Trophoblast cell (in vitro differentiated cells and primary cell): ENCODE data around the gene TRIM40.

ENCODE experiments used
- DNase-seq, 2 donors: peaks; one replicate each; pipeline ENCODE4 v3.0.0-alpha.2; 2016
- H2AFZ ChIP-seq: 2 replicates; pipeline ENCODE4 v1.6.1; 2013; ENCODE audit warnings: low read length, moderate library complexity, mild to moderate bottlenecking; ENCODE audit not compliant: insufficient read depth, poor library complexity
- H2AK5ac ChIP-seq: 2 replicates; pipeline ENCODE4 v1.6.1; 2013; ENCODE audit warnings: mild to moderate bottlenecking, low read length
- H2BK120ac ChIP-seq: 2 replicates; pipeline ENCODE4 v1.6.1; 2013; ENCODE audit warnings: low read length, mild to moderate bottlenecking, moderate library complexity; ENCODE audit not compliant: insufficient read depth, poor library complexity
- H2BK12ac ChIP-seq: 2 replicates; pipeline ENCODE4 v1.6.1; 2013; ENCODE audit warnings: mild to moderate bottlenecking, low read length, moderate library complexity
- H2BK5ac ChIP-seq: 2 replicates; pipeline ENCODE4 v1.6.1; 2013; ENCODE audit warnings: low read length, low read depth, moderate library complexity, mild to moderate bottlenecking; ENCODE audit not compliant: poor library complexity
- H3K14ac ChIP-seq: 2 replicates; pipeline ENCODE4 v1.6.1; 2013; ENCODE audit warnings: mild to moderate bottlenecking, low read length
- H3K18ac ChIP-seq: 2 replicates; pipeline ENCODE4 v1.6.1; 2013; ENCODE audit warnings: mild to moderate bottlenecking, low read length
- H3K23ac ChIP-seq: 2 replicates; pipeline ENCODE4 v1.6.1; 2013; ENCODE audit warnings: low read length
- H3K27ac ChIP-seq: 2 replicates; pipeline ENCODE4 v1.5.1; 2013; ENCODE audit warnings: low read depth, mild to moderate bottlenecking, inconsistent platforms, low read length, moderate library complexity
- H3K27me3 ChIP-seq: 2 replicates; pipeline ENCODE4 v1.6.1; 2013; ENCODE audit warnings: inconsistent platforms, mild to moderate bottlenecking, low read length, moderate library complexity; ENCODE audit not compliant: insufficient read depth
- H3K36me3 ChIP-seq, 2 experiments: 1 replicate in 1 of 2; 2 replicates in 1 of 2; pipeline ENCODE4 v1.6.1; 2013; ENCODE audit warnings: low read length in 2 of 2, mild to moderate bottlenecking in 2 of 2, moderate library complexity in 1 of 2; ENCODE audit not compliant: insufficient read depth in 2 of 2, control insufficient read depth in 1 of 2
- H3K4ac ChIP-seq: 2 replicates; pipeline ENCODE4 v1.6.1; 2013; ENCODE audit warnings: low read depth, mild to moderate bottlenecking, low read length, moderate library complexity
- H3K4me1 ChIP-seq, 2 experiments: 1 replicate in 1 of 2; 2 replicates in 1 of 2; pipeline ENCODE4 v1.6.1; 2013; ENCODE audit warnings: low read length in 2 of 2, mild to moderate bottlenecking in 2 of 2, moderate library complexity in 1 of 2; ENCODE audit not compliant: insufficient read depth in 2 of 2, control insufficient read depth in 1 of 2
- H3K4me2 ChIP-seq: 2 replicates; pipeline ENCODE4 v1.6.1; 2013; ENCODE audit warnings: inconsistent platforms, mild to moderate bottlenecking, low read length, moderate library complexity
- H3K4me3 ChIP-seq: 2 replicates; pipeline ENCODE4 v1.5.1; 2013; ENCODE audit warnings: mild to moderate bottlenecking, low read depth, low read length, inconsistent platforms
- H3K79me1 ChIP-seq: one replicate; pipeline ENCODE4 v1.6.1; 2013; ENCODE audit warnings: low read length
- H3K79me2 ChIP-seq: 2 replicates; pipeline ENCODE4 v1.6.1; 2013; ENCODE audit warnings: low read length, mild to moderate bottlenecking; ENCODE audit not compliant: control insufficient read depth, insufficient read depth, poor library complexity
- H3K9ac ChIP-seq: 2 replicates; pipeline ENCODE4 v1.6.1; 2013; ENCODE audit warnings: mild to moderate bottlenecking, low read length
- H3K9me3 ChIP-seq: 2 replicates; pipeline ENCODE4 v1.6.1; 2013; ENCODE audit warnings: low read depth, mild to moderate bottlenecking, control low read depth, inconsistent platforms, low read length; ENCODE audit not compliant: insufficient read depth
- H4K12ac ChIP-seq: 2 replicates; pipeline ENCODE4 v1.6.1; 2013; ENCODE audit warnings: low read depth, mild to moderate bottlenecking, low read length, moderate library complexity
- H4K8ac ChIP-seq: 2 replicates; pipeline ENCODE4 v1.6.1; 2013; ENCODE audit warnings: low read depth, mild to moderate bottlenecking, low read length, moderate library complexity
- H4K91ac ChIP-seq: one replicate; pipeline ENCODE4 v1.6.1; 2013; ENCODE audit warnings: low read depth, mild to moderate bottlenecking, low read length, moderate library complexity
- WGBS: extraction: QIAGEN DNeasy Blood & Tissue Kit; methylation state at CpG from one replicate; pipeline ENCODE4 v1.1.7; 2013; ENCODE audit warnings: missing lambda C conversion rate; ENCODE audit not compliant: insufficient read length, insufficient coverage; ENCODE audit errors: extremely low coverage; 5-methylcytosine and 5-hydroxymethylcytosine counted together

The TRIM40 gene

GRCh38 chr6:30112402-30112994 lies 23.4 kb upstream of the TRIM40 start:
- Histone ChIP-seq H3K9ac (no peak overlapping the region), H4K12ac (no peak overlapping the region), H2BK120ac (no peak overlapping the region), H3K4me3 (no peak overlapping the region), H3K36me3 (no peaks in the 10 kb centered on the region), H2BK5ac (no peak overlapping the region), H4K8ac (no peak overlapping the region), H3K79me2 (no peaks in the 10 kb centered on the region), H2AFZ (no peak overlapping the region), H3K4me2 (no peak overlapping the region), H3K79me1 (no peaks in the 10 kb centered on the region), H3K4ac (no peak overlapping the region), H4K91ac (no peak overlapping the region), H3K9me3 (no peaks in the 10 kb centered on the region), H3K14ac (no peak overlapping the region), H3K23ac (no peak overlapping the region), H3K4me1 (no peaks in the 10 kb centered on the region), H2BK12ac (no peak overlapping the region), H3K27ac (no peak overlapping the region), H2AK5ac (no peak overlapping the region), H3K18ac (no peak overlapping the region), H3K27me3 (no peaks in the 10 kb centered on the region)
- DNase-seq = no peak
- WGBS = no CpG with 5 or more reads among the region's 10 CpGs

- Histone ChIP-seq H4K12ac (no peak within 1 kb of the TSS), H2BK12ac (no peak within 1 kb of the TSS), H3K4me3 (no peak within 1 kb of the TSS), H3K23ac (no peak within 1 kb of the TSS), H2BK120ac (no peak within 1 kb of the TSS), H3K18ac (no peak within 1 kb of the TSS), H2BK5ac (no peak within 1 kb of the TSS), H2AFZ (no peak within 1 kb of the TSS), H3K4me2 (no peak within 1 kb of the TSS), H3K9me3 (no peaks in the 10 kb centered on the region), H3K27ac (no peak within 1 kb of the TSS), H2AK5ac (no peak within 1 kb of the TSS), H3K27me3 (no peaks in the 10 kb centered on the region), H4K8ac (no peak within 1 kb of the TSS), H3K9ac (no peak within 1 kb of the TSS), H3K14ac (no peak within 1 kb of the TSS), H4K91ac (no peak within 1 kb of the TSS), H3K79me1 (no peaks in the 10 kb centered on the region), H3K4ac (no peak within 1 kb of the TSS), H3K36me3 (no peaks in the 10 kb centered on the region), H3K79me2 (no peaks in the 10 kb centered on the region), H3K4me1 (no peaks in the 10 kb centered on the region)
- DNase-seq = no peak
- WGBS = 100% methylated on average over 1 of the region's 3 CpGs
Measured at GRCh38 chr6:30113003-30113759, 22.8 kb upstream of the TRIM40 start, which contains the start of gene TRIM31. Gene TRIM31 (minus strand): TSS chr6:30113090. CDS start chr6:30112805, 285 bp downstream.

GRCh38 chr6:30113841-30114240 lies 22.1 kb upstream of the TRIM40 start:
- no peak overlapping the region for H3K4me2 ChIP-seq
- H4K8ac ChIP-seq = no peak overlapping the region
- H3K23ac ChIP-seq = no peak overlapping the region
- DNase-seq = no peak
- H3K79me1 ChIP-seq = no peaks in the 10 kb centered on the region
- no peak overlapping the region for H3K4me3 ChIP-seq
- no peak overlapping the region for H2BK120ac ChIP-seq
- no peak overlapping the region for H2BK5ac ChIP-seq
- H3K27ac ChIP-seq = no peak overlapping the region
- H3K14ac ChIP-seq = no peak overlapping the region
- H2AFZ ChIP-seq = no peak overlapping the region
- WGBS = no CpG with 5 or more reads among the region's 1 CpG
- no peak overlapping the region for H3K18ac ChIP-seq
- H4K12ac ChIP-seq = no peak overlapping the region
- H3K36me3 ChIP-seq = no peaks in the 10 kb centered on the region
- H3K4me1 ChIP-seq = no peaks in the 10 kb centered on the region
- no peak overlapping the region for H2AK5ac ChIP-seq
- no peaks in the 10 kb centered on the region for H3K9me3 ChIP-seq
- no peak overlapping the region for H2BK12ac ChIP-seq
- no peak overlapping the region for H3K4ac ChIP-seq
- no peaks in the 10 kb centered on the region for H3K27me3 ChIP-seq
- H3K9ac ChIP-seq = no peak overlapping the region
- no peak overlapping the region for H4K91ac ChIP-seq
- no peaks in the 10 kb centered on the region for H3K79me2 ChIP-seq

GRCh38 chr6:30116724-30117123 lies 19.2 kb upstream of the TRIM40 start:
- Histone ChIP-seq H2BK5ac (no peak overlapping the region), H3K36me3 (no peaks in the 10 kb centered on the region), H3K23ac (no peak overlapping the region), H4K12ac (no peak overlapping the region), H3K4me1 (no peaks in the 10 kb centered on the region), H3K18ac (no peak overlapping the region), H3K79me1 (no peaks in the 10 kb centered on the region), H3K14ac (no peak overlapping the region), H2BK120ac (no peak overlapping the region), H3K27ac (no peak overlapping the region), H3K27me3 (no peaks in the 10 kb centered on the region), H3K4me2 (no peak overlapping the region), H3K9me3 (no peaks in the 10 kb centered on the region), H4K91ac (no peak overlapping the region), H3K4ac (no peak overlapping the region), H4K8ac (no peak overlapping the region), H2AFZ (no peak overlapping the region), H3K9ac (no peak overlapping the region), H3K4me3 (no peak overlapping the region), H2BK12ac (no peak overlapping the region), H3K79me2 (no peaks in the 10 kb centered on the region), H2AK5ac (no peak overlapping the region)
- WGBS = no CpG with 5 or more reads among the region's 6 CpGs
- no peak for DNase-seq
